Tibial nerve (tissue), 3 donors: ENCODE results near the gene KRTAP5-1.

ENCODE experiments used
- POLR2A ChIP-seq, 2 donors: fragments of 450-650 bp; IDR thresholded peaks; one replicate each; pipeline ENCODE4 v1.6.1; 2017; ENCODE audit warnings: antibody characterized with exemption in 2 of 2, mild to moderate bottlenecking in 2 of 2, moderate library complexity in 2 of 2
- TF ChIP-seq, protein P1 (sequence below), 5 experiments: fragments of 200-600 bp in 3 of 5; fragments of 450-650 bp in 2 of 5; sonication (generic) in 3 of 5; IDR thresholded peaks; one replicate each; pipeline ENCODE4 v1.5.1; 2016 to 2019; ENCODE audit warnings: antibody characterized with exemption in 5 of 5, mild to moderate bottlenecking in 3 of 5, moderate library complexity in 2 of 5

DNA sequence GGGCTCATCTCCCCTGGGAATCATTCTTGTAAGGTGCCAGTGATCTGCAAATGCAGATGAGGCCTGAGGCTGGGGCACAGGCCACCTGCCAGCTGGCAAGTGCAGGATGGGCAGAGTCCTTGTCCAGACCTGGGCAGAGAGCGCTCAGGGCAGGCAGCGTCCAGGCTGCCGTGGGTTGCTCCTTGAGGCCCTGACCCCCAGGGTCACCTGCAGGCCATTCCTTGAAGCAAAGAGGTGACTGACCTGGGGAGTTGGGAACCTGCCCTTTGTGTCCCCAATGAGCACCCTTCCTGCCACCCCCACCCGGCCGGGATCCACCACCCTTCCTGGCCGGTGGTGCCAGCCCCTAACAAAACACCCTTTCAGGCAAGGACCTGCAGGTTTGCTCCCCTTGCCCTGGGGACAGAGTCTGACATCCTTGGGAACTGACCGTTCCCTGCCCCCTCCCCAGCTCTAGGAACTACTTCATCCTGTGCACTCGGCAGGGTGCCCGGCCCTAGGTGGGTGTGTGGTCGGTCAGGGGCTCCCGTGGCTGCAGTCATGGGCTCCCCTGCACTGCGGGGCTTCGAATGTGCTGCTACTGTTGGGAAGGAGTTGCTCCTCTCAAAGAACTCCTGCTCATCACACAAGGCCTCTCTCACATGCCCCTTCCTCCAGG, 41.3 kb downstream of the KRTAP5-1 start:
- TF ChIP-seq POLR2A (IDR thresholded peaks at IDR 0.05), result no peak
- TF ChIP-seq, protein P1, sequence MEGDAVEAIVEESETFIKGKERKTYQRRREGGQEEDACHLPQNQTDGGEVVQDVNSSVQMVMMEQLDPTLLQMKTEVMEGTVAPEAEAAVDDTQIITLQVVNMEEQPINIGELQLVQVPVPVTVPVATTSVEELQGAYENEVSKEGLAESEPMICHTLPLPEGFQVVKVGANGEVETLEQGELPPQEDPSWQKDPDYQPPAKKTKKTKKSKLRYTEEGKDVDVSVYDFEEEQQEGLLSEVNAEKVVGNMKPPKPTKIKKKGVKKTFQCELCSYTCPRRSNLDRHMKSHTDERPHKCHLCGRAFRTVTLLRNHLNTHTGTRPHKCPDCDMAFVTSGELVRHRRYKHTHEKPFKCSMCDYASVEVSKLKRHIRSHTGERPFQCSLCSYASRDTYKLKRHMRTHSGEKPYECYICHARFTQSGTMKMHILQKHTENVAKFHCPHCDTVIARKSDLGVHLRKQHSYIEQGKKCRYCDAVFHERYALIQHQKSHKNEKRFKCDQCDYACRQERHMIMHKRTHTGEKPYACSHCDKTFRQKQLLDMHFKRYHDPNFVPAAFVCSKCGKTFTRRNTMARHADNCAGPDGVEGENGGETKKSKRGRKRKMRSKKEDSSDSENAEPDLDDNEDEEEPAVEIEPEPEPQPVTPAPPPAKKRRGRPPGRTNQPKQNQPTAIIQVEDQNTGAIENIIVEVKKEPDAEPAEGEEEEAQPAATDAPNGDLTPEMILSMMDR (IDR thresholded peaks at IDR 0.05), result no peak
